Rectal smooth muscle tissue (tissue), 1 donor: ENCODE results near the gene GPATCH1.
"Not testable (repeated sequence)": the region's sequence is repeated elsewhere in the genome, so short reads cannot be mapped to it uniquely, and the experiment has no call there.

ENCODE experiments used
- H3K27ac ChIP-seq: one replicate; pipeline ENCODE4 v1.7.0; 2013; ENCODE audit warnings: low read depth, low read length, inconsistent platforms
- H3K27me3 ChIP-seq: one replicate; pipeline ENCODE4 v1.7.0; 2013; ENCODE audit warnings: low read length; ENCODE audit not compliant: control insufficient read depth, insufficient read depth
- H3K36me3 ChIP-seq: one replicate; pipeline ENCODE4 v1.7.0; 2013; ENCODE audit warnings: low read length; ENCODE audit not compliant: control insufficient read depth, insufficient read depth
- H3K4me1 ChIP-seq: one replicate; pipeline ENCODE4 v1.7.0; 2013; ENCODE audit warnings: low read length; ENCODE audit not compliant: control insufficient read depth, insufficient read depth
- H3K4me3 ChIP-seq: one replicate; pipeline ENCODE4 v1.7.0; 2013; ENCODE audit warnings: low read length
- H3K9ac ChIP-seq: one replicate; pipeline ENCODE4 v1.7.0; 2013; ENCODE audit warnings: low read length

The GPATCH1 gene

DNA sequence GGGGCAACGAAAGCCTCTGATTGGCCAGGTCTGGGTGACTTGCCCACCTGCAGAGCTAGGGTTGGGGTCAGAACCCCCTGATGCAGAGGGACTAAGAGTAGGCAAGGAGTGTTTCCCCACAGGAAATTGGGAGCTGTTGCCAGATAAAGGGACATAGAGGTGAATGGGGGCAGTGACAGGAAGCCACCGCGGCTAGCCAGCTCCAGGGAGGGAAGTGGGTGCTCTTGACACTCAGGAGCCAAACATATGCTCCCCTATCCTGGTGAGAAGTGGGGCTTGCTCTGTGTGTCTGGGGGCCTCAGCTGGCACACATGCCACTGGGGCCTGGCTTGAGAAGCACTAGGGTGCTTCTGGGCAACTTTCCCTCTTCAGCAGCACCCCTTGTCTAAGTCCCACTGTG is 76.9 kb downstream of the GPATCH1 start:
- H3K9ac ChIP-seq: no peak overlapping the region

GRCh38 chr19:33158365-33158764 is 77.4 kb downstream of the GPATCH1 start:
- no peaks in the 10 kb centered on the region for H3K36me3 ChIP-seq
- no peak overlapping the region for H3K4me3 ChIP-seq
- no peak overlapping the region for H3K27ac ChIP-seq
- no peak overlapping the region for H3K9ac ChIP-seq
- H3K4me1 ChIP-seq: no peaks in the 10 kb centered on the region
- no peaks in the 10 kb centered on the region for H3K27me3 ChIP-seq

More for the DNA sequence above, 76.9 kb downstream of the GPATCH1 start:
- Histone ChIP-seq H3K36me3 (no peaks in the 10 kb centered on the region), H3K4me1 (no peaks in the 10 kb centered on the region), H3K27me3 (no peaks in the 10 kb centered on the region), H3K27ac (no peak overlapping the region), H3K4me3 (no peak overlapping the region)

DNA sequence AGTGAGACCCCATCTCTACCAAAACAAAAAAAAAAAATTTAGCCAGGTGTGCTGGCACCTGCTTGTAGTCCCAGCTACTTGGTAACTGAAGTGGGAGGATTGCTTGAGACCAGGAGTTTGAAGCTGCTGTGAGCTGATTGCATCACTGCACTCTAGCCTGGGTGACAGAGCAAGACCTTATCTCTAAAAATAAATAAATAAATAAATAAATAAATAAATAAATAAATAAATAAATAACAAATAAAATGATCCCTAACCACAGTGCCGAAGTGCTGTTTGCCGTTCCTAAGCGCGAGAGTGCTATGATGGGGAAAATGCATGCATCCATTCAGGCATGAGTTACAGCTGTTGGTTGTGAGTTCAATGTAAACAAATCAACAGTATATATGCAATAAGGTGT is 78.2 kb downstream of the GPATCH1 start:
- no peak overlapping the region for H3K27ac ChIP-seq
- H3K4me1 ChIP-seq: no peaks in the 10 kb centered on the region
- no peaks in the 10 kb centered on the region for H3K36me3 ChIP-seq
- no peak overlapping the region for H3K9ac ChIP-seq
- no peak overlapping the region for H3K4me3 ChIP-seq
- no peaks in the 10 kb centered on the region for H3K27me3 ChIP-seq

- Histone ChIP-seq H3K27ac (no peak overlapping the region), H3K4me3 (no peak overlapping the region), H3K4me1 (no peaks in the 10 kb centered on the region), H3K9ac (no peak overlapping the region), H3K36me3 (no peaks in the 10 kb centered on the region), H3K27me3 (no peaks in the 10 kb centered on the region)
These were observed 78.9 kb downstream of the GPATCH1 start for GRCh38 chr19:33159893-33160292.

DNA sequence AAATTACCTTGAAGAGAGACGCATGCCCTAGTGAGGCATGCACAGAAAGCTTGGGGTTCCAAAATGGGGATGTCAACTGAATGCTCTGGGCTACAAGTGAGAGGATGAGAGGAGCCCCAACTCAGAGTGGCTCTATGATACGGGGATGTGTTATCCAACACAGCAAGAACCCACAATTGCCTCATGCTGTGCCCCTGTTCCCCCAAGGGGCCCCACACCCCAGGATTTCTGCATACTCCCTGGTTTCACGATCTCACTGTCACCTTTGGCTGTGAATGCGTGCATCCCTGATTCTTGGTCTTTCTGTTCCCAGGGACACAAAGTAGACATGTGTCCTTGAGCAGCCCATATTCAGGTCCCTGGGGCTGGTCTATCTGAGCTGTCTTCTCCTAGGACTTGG is 80.2 kb downstream of the GPATCH1 start:
- H3K4me1 ChIP-seq: no peaks in the 10 kb centered on the region
- H3K4me3 ChIP-seq: no peak overlapping the region
- H3K9ac ChIP-seq: no peak overlapping the region
- no peak overlapping the region for H3K27ac ChIP-seq
- no peaks in the 10 kb centered on the region for H3K36me3 ChIP-seq
- H3K27me3 ChIP-seq: no peaks in the 10 kb centered on the region

DNA sequence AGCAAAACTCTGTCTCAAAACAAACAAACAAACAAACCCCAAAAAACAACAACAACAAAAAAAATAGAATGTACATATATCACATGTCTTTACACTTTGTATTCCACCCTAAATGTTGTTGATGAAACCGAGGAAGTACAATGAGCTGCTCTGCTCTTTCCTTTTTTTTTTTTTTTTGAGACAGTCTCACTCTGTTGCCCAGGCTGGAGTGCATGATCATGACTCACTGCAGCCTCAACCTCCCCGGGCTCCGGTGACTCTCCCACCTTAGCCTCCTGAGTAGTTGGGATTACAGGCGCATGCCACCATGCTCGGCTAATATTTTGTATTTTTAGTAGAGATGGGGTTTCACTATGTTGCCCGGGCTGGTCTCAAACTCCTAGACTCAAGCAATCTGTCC is 82.5 kb downstream of the GPATCH1 start:
- Histone ChIP-seq H3K27ac (no peak overlapping the region), H3K27me3 (no peaks in the 10 kb centered on the region), H3K4me3 (no peak overlapping the region), H3K36me3 (no peaks in the 10 kb centered on the region), H3K4me1 (no peaks in the 10 kb centered on the region), H3K9ac (no peak overlapping the region)

DNA sequence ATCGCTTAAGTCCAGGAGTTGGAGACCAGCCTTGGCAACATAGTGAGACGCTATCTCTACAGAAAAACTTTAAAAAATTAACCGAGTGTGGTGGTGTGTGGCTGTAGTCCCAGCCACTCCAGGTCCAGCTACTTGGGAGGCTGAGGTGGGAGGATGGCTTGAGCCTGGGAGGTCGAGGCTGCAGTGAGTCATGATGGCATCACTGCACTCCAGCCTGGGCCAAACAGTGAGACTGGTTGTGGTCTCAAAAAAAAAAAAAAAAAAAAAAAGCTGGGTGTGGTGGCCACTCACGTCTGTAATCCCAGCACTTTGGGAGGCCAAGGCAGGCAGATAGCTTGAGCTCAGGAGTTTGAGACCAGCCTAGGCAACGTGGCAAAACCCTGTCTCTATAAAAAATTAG is 85.1 kb downstream of the GPATCH1 start:
- not testable (repeated sequence) for H3K36me3 ChIP-seq, H3K27ac ChIP-seq, H3K4me3 ChIP-seq, H3K9ac ChIP-seq, H3K27me3 ChIP-seq, H3K4me1 ChIP-seq

GRCh38 chr19:33167438-33167837 is 86.5 kb downstream of the GPATCH1 start:
- no peaks in the 10 kb centered on the region for H3K4me1 ChIP-seq
- H3K9ac ChIP-seq: no peak overlapping the region
- no peaks in the 10 kb centered on the region for H3K36me3 ChIP-seq
- no peaks in the 10 kb centered on the region for H3K27me3 ChIP-seq
- H3K27ac ChIP-seq: no peak overlapping the region
- no peak overlapping the region for H3K4me3 ChIP-seq

GRCh38 chr19:33168528-33168927 is 87.5 kb downstream of the GPATCH1 start:
- Histone ChIP-seq H3K36me3 (no peaks in the 10 kb centered on the region), H3K4me3 (no peak overlapping the region), H3K27me3 (no peaks in the 10 kb centered on the region), H3K9ac (no peak overlapping the region), H3K4me1 (no peaks in the 10 kb centered on the region), H3K27ac (no peak overlapping the region)

DNA sequence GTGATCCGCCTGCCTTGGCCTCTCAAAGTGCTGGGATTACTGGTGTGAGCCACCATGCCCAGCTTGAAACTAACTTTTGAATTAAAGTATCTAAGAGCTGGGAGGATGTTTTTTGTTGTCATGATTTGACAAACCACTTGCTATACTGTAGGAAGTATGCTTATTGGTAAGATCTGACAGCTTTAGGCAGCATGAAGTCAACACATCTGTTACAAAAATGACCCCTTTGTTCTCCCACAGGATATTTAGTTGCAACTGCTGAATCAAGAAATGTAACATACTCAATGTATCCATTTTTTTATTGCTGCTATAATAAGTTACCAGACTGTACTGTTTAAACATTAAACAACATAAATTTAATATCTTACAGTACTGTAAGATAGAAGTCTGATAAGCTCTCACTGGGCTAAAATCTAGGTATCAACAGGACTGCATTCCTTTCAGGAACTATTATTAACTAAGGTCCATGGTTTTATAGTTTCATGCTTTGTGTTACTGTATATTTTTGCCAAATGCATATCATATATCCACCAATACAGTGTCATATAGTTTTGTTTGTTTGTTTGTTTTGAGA is 90.3 kb downstream of the GPATCH1 start:
- Histone ChIP-seq H3K36me3 (no peaks in the 10 kb centered on the region), H3K27me3 (no peaks in the 10 kb centered on the region), H3K27ac (no peak overlapping the region)

GRCh38 chr19:33171916-33172359 is 91.0 kb downstream of the GPATCH1 start:
- Histone ChIP-seq H3K9ac (no peak overlapping the region), H3K27ac (no peak overlapping the region), H3K36me3 (no peaks in the 10 kb centered on the region), H3K27me3 (no peaks in the 10 kb centered on the region), H3K4me3 (no peak overlapping the region), H3K4me1 (peaks cover 5% of the 10 kb centered on the region)

More for the DNA sequence above, 90.3 kb downstream of the GPATCH1 start:
- H3K9ac ChIP-seq: no peak overlapping the region
- no peak overlapping the region for H3K4me3 ChIP-seq
- peaks cover 5% of the 10 kb centered on the region for H3K4me1 ChIP-seq

- Histone ChIP-seq H3K27me3 (no peaks in the 10 kb centered on the region), H3K4me1 (peaks cover 9% of the 10 kb centered on the region), H3K4me3 (no peak overlapping the region), H3K9ac (no peak overlapping the region), H3K36me3 (no peaks in the 10 kb centered on the region), H3K27ac (no peak overlapping the region)
These were observed 93.2 kb downstream of the GPATCH1 start for GRCh38 chr19:33174186-33174585.

DNA sequence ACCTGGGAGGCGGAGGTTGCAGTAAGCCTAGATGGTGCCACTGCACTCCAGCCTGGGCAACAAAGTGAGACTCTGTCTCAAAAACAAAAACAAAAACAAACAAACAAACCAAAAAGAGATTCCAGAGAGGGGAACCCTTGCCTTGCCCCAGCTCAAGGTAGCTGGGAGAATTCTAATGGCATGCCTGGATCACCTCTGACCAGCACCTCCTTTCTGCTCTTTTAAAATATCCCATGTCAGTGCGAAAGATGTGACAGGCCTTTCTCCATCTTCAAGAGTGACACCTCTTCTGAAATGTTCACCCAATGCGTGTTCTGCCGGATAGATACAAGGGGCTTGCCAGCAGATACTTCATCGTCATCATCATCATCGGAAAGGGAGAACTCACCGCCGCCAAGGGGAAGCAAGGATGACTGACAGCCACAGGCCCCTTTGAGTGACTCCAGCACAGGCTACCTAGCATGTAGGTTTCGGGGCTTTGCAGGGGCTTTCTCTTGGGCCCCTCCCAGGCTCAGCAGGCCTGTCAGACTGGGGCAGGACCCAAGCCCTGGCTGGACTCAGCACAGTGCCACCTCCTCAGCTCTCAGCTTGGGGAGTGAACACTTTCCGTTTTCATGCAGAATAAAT is 94.3 kb downstream of the GPATCH1 start:
- H3K36me3 ChIP-seq: no peaks in the 10 kb centered on the region
- no peak overlapping the region for H3K27ac ChIP-seq
- H3K9ac ChIP-seq: no peak overlapping the region
- peaks cover 9% of the 10 kb centered on the region for H3K4me1 ChIP-seq
- H3K4me3 ChIP-seq: no peak overlapping the region
- no peaks in the 10 kb centered on the region for H3K27me3 ChIP-seq
